Activated T-helper 1 cell treated with Interleukin-2 at 50 U/mL for 16 hours (primary cell): Measurements from ENCODE around the gene FICD.
A peak's percentile ranks its signal among the peaks of the same experiment; 100 is the strongest.

Source experiments
- DNase-seq: peaks from one replicate; pipeline ENCODE4 v3.0.0-alpha.2; 2020; ENCODE audit warnings: low read depth

FICD gene

DNA sequence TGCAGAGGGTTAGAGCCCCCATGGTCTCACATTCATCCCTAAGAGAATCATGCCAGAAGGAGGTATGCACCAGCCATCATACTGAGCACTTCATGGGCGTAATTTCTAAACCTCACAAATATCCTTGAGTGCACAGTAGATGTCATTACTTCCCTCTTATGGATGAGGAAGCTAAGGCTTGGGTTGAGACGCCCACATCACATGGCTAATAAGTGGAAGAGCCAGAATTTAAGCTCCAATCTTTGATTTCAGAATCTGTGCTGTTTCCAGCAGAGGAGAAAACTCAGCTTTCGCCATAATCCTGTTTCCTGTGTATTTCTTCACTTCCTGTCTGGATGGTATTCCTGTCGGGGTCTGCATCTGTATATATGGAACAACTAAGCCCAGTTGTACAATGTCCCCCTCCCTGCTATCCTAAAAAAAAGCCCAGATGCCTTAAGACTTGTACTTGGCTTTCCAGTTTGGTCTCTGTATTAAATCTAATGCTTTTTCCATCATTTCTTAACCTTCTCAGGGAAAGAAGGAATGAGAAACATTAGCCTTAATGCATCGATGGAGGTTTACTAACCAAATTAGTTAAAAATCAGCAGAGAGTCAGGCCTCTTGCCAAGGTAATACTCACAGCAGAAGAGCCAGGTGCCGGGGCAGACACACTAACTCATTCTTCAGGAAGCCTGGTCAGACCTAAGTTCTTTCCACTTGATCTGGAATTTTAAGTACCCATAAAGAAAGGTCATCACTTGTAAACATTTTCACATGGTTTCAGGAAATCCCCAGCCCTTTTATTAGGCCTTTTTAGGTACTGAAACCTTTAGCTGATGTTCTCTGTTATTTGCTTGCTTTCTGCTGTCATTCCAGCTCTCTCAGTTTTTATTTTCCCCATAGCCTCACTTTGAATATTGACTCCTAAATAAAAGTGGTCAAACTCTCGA, 52.6 kb downstream of the FICD start:
- DNase-seq = no peak

DNA sequence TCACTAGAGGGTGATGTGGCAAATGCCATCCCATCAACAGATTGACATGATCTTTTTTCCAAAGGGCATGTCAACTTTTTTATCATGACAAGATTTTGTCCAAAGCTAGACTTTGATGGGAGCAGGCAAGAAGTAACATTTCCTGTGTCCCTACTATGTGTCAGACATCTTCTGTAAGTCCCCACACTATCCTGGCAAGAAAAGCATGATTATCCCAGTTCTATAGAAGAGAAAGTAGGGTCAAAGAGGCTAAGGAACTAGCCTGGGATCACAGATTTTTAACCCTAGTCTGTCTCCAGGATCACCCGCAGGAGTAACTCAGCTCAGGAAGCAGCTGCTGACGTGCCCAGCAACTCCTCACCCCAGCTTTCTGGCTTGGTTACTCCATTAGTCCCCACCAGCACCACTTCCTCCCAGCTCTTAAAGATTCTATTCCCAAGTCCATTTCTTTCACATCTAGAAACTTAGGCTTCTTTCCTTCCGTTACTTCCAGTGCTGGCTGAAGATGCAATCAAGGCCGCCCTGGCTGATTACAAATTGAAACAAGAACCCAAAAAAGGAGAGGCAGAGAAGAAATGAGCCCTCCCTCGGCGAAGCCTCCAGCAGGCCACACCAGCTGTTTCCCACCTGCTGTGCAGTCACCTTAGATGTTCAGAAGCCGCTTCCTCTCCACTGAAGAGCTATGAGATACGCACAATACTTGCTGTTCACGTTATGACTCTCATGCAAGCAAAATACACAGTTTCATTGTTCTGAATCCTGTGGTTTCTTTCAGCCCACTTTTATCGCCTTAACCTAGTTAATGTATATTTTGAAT, 53.5 kb downstream of the FICD start:
- peak; percentile 43 for DNase-seq
